Prostate gland (tissue), 2 donors: ENCODE measurements around the gene CDK10. TPM values are rescaled to one million over a fixed set of nuclear protein-coding genes. Genes with fewer than 3 reads are reported as not detected.

Source experiments
- DNase-seq: peaks from one replicate; pipeline ENCODE4 v3.0.0-alpha.2; 2019; ENCODE audit warnings: low spot score
- H3K27ac ChIP-seq, 2 donors: fragments of 200-600 bp; sonication (generic); 2 replicates each; pipeline ENCODE4 v1.5.1; 2017 to 2019
- H3K27me3 ChIP-seq: fragments of 200-600 bp; sonication (generic); replicated peaks from 2 replicates; pipeline ENCODE4 v1.5.1; 2019; ENCODE audit not compliant: insufficient read depth
- H3K36me3 ChIP-seq, 2 donors: fragments of 200-600 bp; sonication (generic); 1 replicate in 1 of 2; 2 replicates in 1 of 2; pipeline versions ENCODE4 v1.5.1 to v1.8.1; 2017 to 2019
- H3K4me1 ChIP-seq: fragments of 200-600 bp; sonication (generic); replicated peaks from 2 replicates; pipeline ENCODE4 v1.5.1; 2019
- H3K4me3 ChIP-seq, 2 donors: fragments of 200-600 bp; sonication (generic); 2 replicates each; pipeline ENCODE4 v1.5.1; 2017 to 2019
- H3K9me3 ChIP-seq: fragments of 200-600 bp; sonication (generic); 2 replicates; pipeline ENCODE4 v1.5.1; 2017
- CTCF ChIP-seq, 4 experiments: fragments of 200-600 bp in 2 of 4; fragments of 450-650 bp in 2 of 4; sonication (generic) in 2 of 4; IDR thresholded peaks; 1 replicate in 3 of 4; 2 replicates in 1 of 4; pipeline ENCODE4 v1.5.1; 2016 to 2019; ENCODE audit warnings: antibody characterized with exemption in 4 of 4, mild to moderate bottlenecking in 2 of 4, moderate library complexity in 2 of 4
- POLR2A ChIP-seq: fragments of 450-650 bp; IDR thresholded peaks from one replicate; pipeline ENCODE4 v1.6.1; 2016; ENCODE audit warnings: antibody characterized with exemption, mild to moderate bottlenecking
- POLR2AphosphoS5 ChIP-seq: sonication (generic); formaldehyde crosslinking; IDR thresholded peaks from one replicate; pipeline ENCODE4 v1.6.1; 2017; ENCODE audit warnings: antibody characterized with exemption
- WGBS: methylation state at CpG from one replicate; pipeline ENCODE4 v1.1.5; 2018; 5-methylcytosine and 5-hydroxymethylcytosine counted together
- intact Hi-C: fragments of 100-400 bp; cut with DNase I; formaldehyde crosslinking; loops from one replicate; pipeline ENCODE4 v1.14.2; 2022
- total RNA-seq, 2 donors: library from RNA; depleted of rRNA; stranded (reverse); fragments of >200 nt; gene quantifications; one replicate each; pipeline ENCODE4 v1.1.0, GENCODE V29; 2016

The CDK10 gene
- total RNA-seq, 2 donors from 2014 or later, result 42.1 to 79.0 TPM

GRCh38 chr16:89741342-89742014, 55.0 kb downstream of the CDK10 start:
- WGBS, result 92% methylated on average over 11 of the region's 11 CpGs
- H3K36me3 ChIP-seq, result peaks cover 10 to 17% of the 10 kb centered on the region in 2 donors

GRCh38 chr16:89742948-89743347, 56.5 kb downstream of the CDK10 start:
- no peak for DNase-seq
- Histone ChIP-seq H3K27me3 (no peaks in the 10 kb centered on the region), H3K4me3 (no peak overlapping the region), H3K9me3 (no peaks in the 10 kb centered on the region), H3K4me1 (no peaks in the 10 kb centered on the region), H3K36me3 (peaks cover 7 to 12% of the 10 kb centered on the region in 2 donors), H3K27ac (no peak overlapping the region)
- intact Hi-C loops, result no loop called here
- 88% methylated on average over 4 of the region's 4 CpGs for WGBS
- TF ChIP-seq CTCF (IDR thresholded peaks at IDR 0.05), result no peak
- TF ChIP-seq POLR2A, result no peak
- TF ChIP-seq POLR2AphosphoS5, result no peak

More at GRCh38 chr16:89741342-89742014, 55.0 kb downstream of the CDK10 start:
- intact Hi-C loops, result no loop called here
- H3K27ac ChIP-seq, result no peak overlapping the region
- no peaks in the 10 kb centered on the region for H3K4me1 ChIP-seq
- H3K9me3 ChIP-seq, result no peaks in the 10 kb centered on the region
- H3K4me3 ChIP-seq, result no peak overlapping the region
- H3K27me3 ChIP-seq, result no peaks in the 10 kb centered on the region
- no peak for DNase-seq
- TF ChIP-seq POLR2A (no peak), POLR2AphosphoS5 (no peak), CTCF (IDR thresholded peaks at IDR 0.05) (no peak)

GRCh38 chr16:89744813-89745212, 58.3 kb downstream of the CDK10 start:
- TF ChIP-seq CTCF (IDR thresholded peaks at IDR 0.05) (no peak), POLR2A (no peak), POLR2AphosphoS5 (no peak)
- Histone ChIP-seq H3K27me3 (no peaks in the 10 kb centered on the region), H3K4me3 (no peak overlapping the region), H3K4me1 (no peaks in the 10 kb centered on the region), H3K9me3 (no peaks in the 10 kb centered on the region), H3K27ac (no peak overlapping the region), H3K36me3 (peaks cover 0 to 4% of the 10 kb centered on the region in 2 donors)
- WGBS, result 80% methylated on average over 15 of the region's 16 CpGs
- no peak for DNase-seq
- intact Hi-C loops, result no loop called here

Other genes with a start within 250 kb of the CDK10 start
- gene ANKRD11, start 196.1 kb upstream of the CDK10 start, total RNA-seq, result 100 to 1,000 TPM in 1 of 2 donors, 10 to 100 TPM in 1; 66.2 to 143 TPM
- gene SPG7, start 178.3 kb upstream of the CDK10 start, total RNA-seq, result 100 to 1,000 TPM; 128 to 165 TPM
- gene RPL13, start 126.0 kb upstream of the CDK10 start, total RNA-seq, result over 10,000 TPM in 1 of 2 donors, 1,000 to 10,000 TPM in 1; 6,889 to 11,644 TPM
- 1 to 10 TPM in 1 of 2 donors, under 1 TPM in 1; 0.18 to 8.9 TPM for gene CPNE7, start 110.9 kb upstream of the CDK10 start, total RNA-seq
- gene DPEP1, start 73.0 kb upstream of the CDK10 start, total RNA-seq, result 100 to 1,000 TPM in 1 of 2 donors, not detected in 1; 274 TPM
- gene CHMP1A, start 29.0 kb upstream of the CDK10 start, total RNA-seq, result 100 to 1,000 TPM in 1 of 2 donors, 10 to 100 TPM in 1; 75.8 to 128 TPM
- 10 to 100 TPM in 1 of 2 donors, 1 to 10 TPM in 1; 5.6 to 14.6 TPM for gene SPATA33, start 28.9 kb upstream of the CDK10 start, total RNA-seq
- gene SPATA2L, start 15.0 kb downstream of the CDK10 start, total RNA-seq, result 10 to 100 TPM; 15.6 to 19.7 TPM
- gene VPS9D1, start 34.2 kb downstream of the CDK10 start, total RNA-seq, result 10 to 100 TPM in 1 of 2 donors, 1 to 10 TPM in 1; 8.5 to 16.0 TPM
- 10 to 100 TPM; 18.4 to 46.1 TPM for gene ZNF276, start 34.8 kb downstream of the CDK10 start, total RNA-seq
- gene FANCA, start 130.0 kb downstream of the CDK10 start, total RNA-seq, result 10 to 100 TPM; 10.1 to 35.6 TPM
- 10 to 100 TPM; 13.7 to 15.5 TPM for gene SPIRE2, start 141.8 kb downstream of the CDK10 start, total RNA-seq
- 100 to 1,000 TPM; 141 to 302 TPM for gene TCF25, start 186.9 kb downstream of the CDK10 start, total RNA-seq
- 10 to 100 TPM in 1 of 2 donors, 1 to 10 TPM in 1; 5.6 to 22.5 TPM for gene MC1R, start 232.2 kb downstream of the CDK10 start, total RNA-seq
- 10 to 100 TPM in 1 of 2 donors, under 1 TPM in 1; 0.82 to 20.7 TPM for gene TUBB3, start 236.7 kb downstream of the CDK10 start, total RNA-seq